Thymus (tissue), 11 donors: ENCODE data around the gene CCDC28B. TPM values are rescaled to one million over a fixed set of nuclear protein-coding genes. Genes with fewer than 3 reads are reported as not detected.
A peak's percentile ranks its signal among the peaks of the same experiment; 100 is the strongest.

Source experiments
- DNase-seq, 9 donors: peaks; one replicate each; pipeline ENCODE4 v3.0.0-alpha.2; 2013; ENCODE audit warnings: low spot score in 9 of 9, low read depth in 6 of 9, missing footprints in 1 of 9
- H3K27ac ChIP-seq, 2 donors: one replicate each; pipeline ENCODE4 v1.5.1; 2013; ENCODE audit warnings: control low read depth in 1 of 2, low read depth in 1 of 2, low read length in 1 of 2, mild to moderate bottlenecking in 1 of 2, moderate library complexity in 1 of 2
- H3K27me3 ChIP-seq, 2 donors: one replicate each; pipeline ENCODE4 v1.5.1; 2013; ENCODE audit warnings: low read length in 1 of 2; ENCODE audit not compliant: control insufficient read depth in 2 of 2, insufficient read depth in 1 of 2
- H3K36me3 ChIP-seq, 2 donors: one replicate each; pipeline ENCODE4 v1.5.1; 2013; ENCODE audit warnings: low read length in 1 of 2, mild to moderate bottlenecking in 1 of 2, moderate library complexity in 1 of 2; ENCODE audit not compliant: control insufficient read depth in 2 of 2, insufficient read depth in 2 of 2
- H3K4me1 ChIP-seq, 2 donors: one replicate each; pipeline ENCODE4 v1.5.1; 2013; ENCODE audit warnings: low read length in 2 of 2; ENCODE audit not compliant: control insufficient read depth in 2 of 2, insufficient read depth in 2 of 2
- H3K4me3 ChIP-seq, 2 donors: one replicate each; pipeline ENCODE4 v1.5.1; 2013; ENCODE audit warnings: low read length in 2 of 2, control low read depth in 1 of 2, mild to moderate bottlenecking in 1 of 2
- H3K9me3 ChIP-seq, 2 donors: one replicate each; pipeline ENCODE4 v1.5.1; 2013; ENCODE audit warnings: low read length in 1 of 2, mild to moderate bottlenecking in 1 of 2; ENCODE audit not compliant: control insufficient read depth in 2 of 2, insufficient read depth in 1 of 2
- WGBS: extraction: QIAGEN DNeasy Blood & Tissue Kit; methylation state at CpG from one replicate; pipeline ENCODE4 v1.1.7; 2013; 5-methylcytosine and 5-hydroxymethylcytosine counted together
- polyA plus RNA-seq: library from polyadenylated mRNA; stranded (reverse); fragments of 200-250 nt; gene quantifications from one replicate; pipeline ENCODE4 v1.2.3, GENCODE V29; 2013
- total RNA-seq: library from RNA; stranded (reverse); fragments of 120-200 nt; gene quantifications from one replicate; pipeline ENCODE4 v1.2.4, GENCODE V29; 2013
- donor health status: healthy.

CCDC28B gene
- total and polyA plus RNA-seq, 2 donors: 28.7 to 64.1 TPM

- no peak for DNase-seq
- 40% methylated on average over 7 of the region's 7 CpGs for WGBS
- no peak overlapping the region for H3K4me3 ChIP-seq
Observed at GRCh38 chr1:32242341-32242851, 42.0 kb downstream of the CCDC28B start.

GRCh38 chr1:32246888-32247273, 46.5 kb downstream of the CCDC28B start, which contains the start of gene FAM167B:
Gene FAM167B, plus strand, starts transcription at chr1:32247222. Its CDS starts 200 bp downstream, at chr1:32247422.
- Histone ChIP-seq H3K27ac (peak within 1 kb of the TSS; percentile 91 to 100), H3K36me3 (no peaks in the 10 kb centered on the region), H3K27me3 (no peaks in the 10 kb centered on the region), H3K9me3 (no peaks in the 10 kb centered on the region), H3K4me3 (peak within 1 kb of the TSS in 1 of 2 donors; percentile 30), H3K4me1 (peaks cover 13 to 62% of the 10 kb centered on the region in 2 donors)
- no peak for DNase-seq
- WGBS: 98% methylated on average over 3 of the region's 3 CpGs

More at GRCh38 chr1:32242341-32242851, 42.0 kb downstream of the CCDC28B start:
- no peaks in the 10 kb centered on the region for H3K36me3 ChIP-seq
- H3K27me3 ChIP-seq: peaks cover 0 to 12% of the 10 kb centered on the region in 2 donors
- no peaks in the 10 kb centered on the region for H3K9me3 ChIP-seq
- H3K4me1 ChIP-seq: peaks cover 6 to 46% of the 10 kb centered on the region in 2 donors
- no peak overlapping the region for H3K27ac ChIP-seq

GRCh38 chr1:32247452-32247851, 47.1 kb downstream of the CCDC28B start:
- H3K4me3 ChIP-seq: no peak overlapping the region
- H3K27me3 ChIP-seq: no peaks in the 10 kb centered on the region
- H3K36me3 ChIP-seq: no peaks in the 10 kb centered on the region
- peaks cover 16 to 65% of the 10 kb centered on the region in 2 donors for H3K4me1 ChIP-seq
- no peak for DNase-seq
- 96% methylated on average over 12 of the region's 12 CpGs for WGBS
- peak overlapping the region; percentile 91 to 100 for H3K27ac ChIP-seq
- no peaks in the 10 kb centered on the region for H3K9me3 ChIP-seq

GRCh38 chr1:32247983-32248889, 47.8 kb downstream of the CCDC28B start:
- Histone ChIP-seq H3K27me3 (no peaks in the 10 kb centered on the region), H3K4me3 (peak overlapping the region; percentile 10 to 30), H3K9me3 (no peaks in the 10 kb centered on the region), H3K4me1 (peaks cover 22 to 69% of the 10 kb centered on the region in 2 donors), H3K36me3 (no peaks in the 10 kb centered on the region), H3K27ac (peak overlapping the region; percentile 91 to 100)
- DNase-seq: peak in 4 of 9 donors; percentile 70 to 86 (median 74)
- WGBS: 9% methylated on average over 31 of the region's 31 CpGs

GRCh38 chr1:32249831-32250525, 49.6 kb downstream of the CCDC28B start:
- H3K4me1 ChIP-seq: peaks cover 29 to 86% of the 10 kb centered on the region in 2 donors
- WGBS: 8% methylated on average over 9 of the region's 9 CpGs
- H3K9me3 ChIP-seq: no peaks in the 10 kb centered on the region
- peak overlapping the region; percentile 59 to 88 for H3K4me3 ChIP-seq
- H3K27me3 ChIP-seq: no peaks in the 10 kb centered on the region
- peak; percentile 84 to 97 (median 92) for DNase-seq
- H3K36me3 ChIP-seq: peaks cover 0 to 7% of the 10 kb centered on the region in 2 donors
- H3K27ac ChIP-seq: peak overlapping the region; percentile 94 to 100

GRCh38 chr1:32250893-32251716, 50.7 kb downstream of the CCDC28B start, which contains the start of gene LCK:
Gene LCK, plus strand, starts transcription at chr1:32251265. Its CDS starts 23,065 bp downstream, at chr1:32274330.
- Histone ChIP-seq H3K36me3 (peaks cover 0 to 16% of the 10 kb centered on the region in 2 donors), H3K27ac (peak within 1 kb of the TSS; percentile 94 to 100), H3K9me3 (no peaks in the 10 kb centered on the region), H3K4me3 (peak within 1 kb of the TSS; percentile 59 to 88), H3K27me3 (no peaks in the 10 kb centered on the region), H3K4me1 (peaks cover 35 to 97% of the 10 kb centered on the region in 2 donors)
- 16% methylated on average over 25 of the region's 25 CpGs for WGBS
- peak in 3 of 9 donors; percentile 76 to 88 (median 80) for DNase-seq

Other genes with a start within 250 kb of the CCDC28B start
- 71.8 TPM for gene KHDRBS1, start 186.7 kb upstream of the CCDC28B start, total RNA-seq
- gene KHDRBS1, start 186.7 kb upstream of the CCDC28B start, polyA plus RNA-seq: 124 TPM
- 4.7 TPM for gene TMEM39B, start 127.7 kb upstream of the CCDC28B start, total RNA-seq
- gene TMEM39B, start 127.7 kb upstream of the CCDC28B start, polyA plus RNA-seq: 13.1 TPM
- gene KPNA6, start 92.5 kb upstream of the CCDC28B start, total RNA-seq: 17.1 TPM
- gene KPNA6, start 92.5 kb upstream of the CCDC28B start, polyA plus RNA-seq: 10.0 TPM
- gene TXLNA, start 20.9 kb upstream of the CCDC28B start, total RNA-seq: 33.1 TPM
- gene TXLNA, start 20.9 kb upstream of the CCDC28B start, polyA plus RNA-seq: 17.7 TPM
- gene IQCC, start 5.1 kb downstream of the CCDC28B start, total RNA-seq: 3.0 TPM
- 2.8 TPM for gene IQCC, start 5.1 kb downstream of the CCDC28B start, polyA plus RNA-seq
- not detected for gene DCDC2B, start 8.5 kb downstream of the CCDC28B start, total RNA-seq
- gene DCDC2B, start 8.5 kb downstream of the CCDC28B start, polyA plus RNA-seq: 0.09 TPM
- 8.5 TPM for gene TMEM234, start 21.8 kb downstream of the CCDC28B start, total RNA-seq
- gene TMEM234, start 21.8 kb downstream of the CCDC28B start, polyA plus RNA-seq: 15.4 TPM
- 161 TPM for gene EIF3I, start 21.8 kb downstream of the CCDC28B start, total RNA-seq
- gene EIF3I, start 21.8 kb downstream of the CCDC28B start, polyA plus RNA-seq: 155 TPM
- 1.2 TPM for gene FAM167B, start 46.6 kb downstream of the CCDC28B start, total RNA-seq
- 6.8 TPM for gene FAM167B, start 46.6 kb downstream of the CCDC28B start, polyA plus RNA-seq
- 467 TPM for gene LCK, start 50.7 kb downstream of the CCDC28B start, total RNA-seq
- 175 TPM for gene LCK, start 50.7 kb downstream of the CCDC28B start, polyA plus RNA-seq
- gene HDAC1, start 91.5 kb downstream of the CCDC28B start, total RNA-seq: 150 TPM
- gene HDAC1, start 91.5 kb downstream of the CCDC28B start, polyA plus RNA-seq: 103 TPM
- gene MARCKSL1, start 135.6 kb downstream of the CCDC28B start, total RNA-seq: 89.0 TPM
- gene MARCKSL1, start 135.6 kb downstream of the CCDC28B start, polyA plus RNA-seq: 113 TPM
- 1.6 TPM for gene FAM229A, start 161.9 kb downstream of the CCDC28B start, total RNA-seq
- gene FAM229A, start 161.9 kb downstream of the CCDC28B start, polyA plus RNA-seq: 14.6 TPM
- gene TSSK3, start 161.9 kb downstream of the CCDC28B start, total RNA-seq: 0.28 TPM
- 2.6 TPM for gene TSSK3, start 161.9 kb downstream of the CCDC28B start, polyA plus RNA-seq
- gene BSDC1, start 193.8 kb downstream of the CCDC28B start, total RNA-seq: 35.3 TPM
- 36.6 TPM for gene BSDC1, start 193.8 kb downstream of the CCDC28B start, polyA plus RNA-seq